22Rv1 (cell line): Measurements from ENCODE around the gene AMZ1.
"Not testable (repeated sequence)": the region's sequence is repeated elsewhere in the genome, so short reads cannot be mapped to it uniquely, and the experiment has no call there.

ENCODE experiments used
- CTCF ChIP-seq: fragments of 450-650 bp; IDR thresholded peaks from 2 replicates; pipeline ENCODE4 v1.5.1; 2017; ENCODE audit warnings: mild to moderate bottlenecking
- ZFX ChIP-seq: fragments of 450-650 bp; IDR thresholded peaks from 2 replicates; pipeline ENCODE4 v1.6.1; 2017; ENCODE audit warnings: antibody characterized with exemption, borderline replicate concordance

GRCh38 chr7:2748684-2749083 is 60.7 kb downstream of the AMZ1 start:
- TF ChIP-seq CTCF, ZFX: not testable (repeated sequence)
